HCT116 (cell line): ENCODE data around the gene OR10G7.

Source experiments
- CTCF ChIP-seq, 3 experiments: fragments of 200-600 bp in 1 of 3; sonication (generic) in 1 of 3; IDR thresholded peaks in 2 of 3; conservative IDR thresholded peaks in 1 of 3; 2 replicates each; pipeline ENCODE4 v1.5.1; 2012 to 2017; ENCODE audit warnings: low read depth in 2 of 3, low read length in 2 of 3, antibody characterized with exemption in 1 of 3, borderline replicate concordance in 1 of 3, control low read depth in 1 of 3, mild to moderate bottlenecking in 1 of 3, mixed read lengths in 1 of 3, mixed run types in 1 of 3, moderate library complexity in 1 of 3; ENCODE audit not compliant: insufficient read depth in 1 of 3
- EZH2 ChIP-seq: fragments of 200-600 bp; sonication (generic); IDR thresholded peaks from 2 replicates; pipeline ENCODE4 v1.6.1; 2017; ENCODE audit warnings: antibody characterized with exemption, mixed run types
- POLR2A ChIP-seq: IDR thresholded peaks from 2 replicates; pipeline ENCODE4 v1.7.0; 2011; ENCODE audit warnings: borderline replicate concordance; ENCODE audit not compliant: insufficient read depth, insufficient read length; ENCODE audit errors: extremely low read depth
- REST ChIP-seq: IDR thresholded peaks from 2 replicates; pipeline ENCODE4 v1.6.1; 2012; ENCODE audit warnings: low read depth
- SRF ChIP-seq: IDR thresholded peaks from 2 replicates; pipeline ENCODE4 v1.6.1; 2012; ENCODE audit warnings: low read depth
- ZFX ChIP-seq: fragments of 450-650 bp; IDR thresholded peaks from 2 replicates; pipeline ENCODE4 v1.6.1; 2017

GRCh38 chr11:124074554-124074953 is 33.4 kb upstream of the OR10G7 start:
- TF ChIP-seq CTCF (IDR thresholded peaks at IDR 0.05 in 2 of 3, conservative IDR thresholded peaks at IDR 0.05 in 1 of 3; ENCODE audit: borderline replicate concordance in 1 of 3, insufficient read depth in 1 of 3, low read depth in 2 of 3, low read length in 2 of 3) (no peak), POLR2A (no peak), ZFX (no peak), EZH2 (no peak), SRF (no peak), REST (no peak)
